Measurements from ENCODE around the gene STOM.

DNA sequence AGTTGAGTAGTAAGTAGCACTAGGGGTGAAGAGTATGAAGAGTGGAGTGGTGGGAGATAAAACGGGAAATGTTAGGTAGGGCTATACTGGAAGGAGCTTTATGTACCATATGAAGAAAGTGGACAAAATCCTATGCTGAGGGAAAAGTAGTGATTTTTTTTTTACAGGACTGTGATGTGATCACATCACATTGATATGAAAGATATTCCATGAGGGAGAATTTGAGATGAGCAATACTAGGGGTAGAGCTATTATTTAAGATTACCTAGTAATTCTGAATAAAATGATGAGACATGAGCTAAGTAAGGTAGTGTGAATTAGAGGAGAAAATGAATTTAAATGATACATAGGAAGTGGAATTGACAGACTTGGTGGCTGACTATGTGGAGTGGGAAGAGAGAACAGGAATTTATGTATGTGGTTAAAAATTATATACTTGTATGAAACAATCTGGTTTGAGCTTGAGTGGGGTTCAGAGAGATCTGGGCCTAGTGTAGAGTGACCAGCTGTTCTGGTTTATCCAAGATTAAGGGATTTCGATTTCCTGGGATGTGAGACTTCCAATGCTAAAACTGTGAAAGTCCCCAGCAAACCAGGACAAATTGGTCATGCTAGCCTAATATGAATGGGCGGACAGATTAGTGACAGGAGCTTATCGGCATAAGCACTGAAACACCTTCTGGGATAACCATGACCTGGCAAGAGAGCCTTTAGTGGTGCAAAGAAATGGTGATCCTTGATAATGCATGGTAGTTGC lies 29.3 kb upstream of the STOM start:
- TF ChIP-seq, protein P1, sequence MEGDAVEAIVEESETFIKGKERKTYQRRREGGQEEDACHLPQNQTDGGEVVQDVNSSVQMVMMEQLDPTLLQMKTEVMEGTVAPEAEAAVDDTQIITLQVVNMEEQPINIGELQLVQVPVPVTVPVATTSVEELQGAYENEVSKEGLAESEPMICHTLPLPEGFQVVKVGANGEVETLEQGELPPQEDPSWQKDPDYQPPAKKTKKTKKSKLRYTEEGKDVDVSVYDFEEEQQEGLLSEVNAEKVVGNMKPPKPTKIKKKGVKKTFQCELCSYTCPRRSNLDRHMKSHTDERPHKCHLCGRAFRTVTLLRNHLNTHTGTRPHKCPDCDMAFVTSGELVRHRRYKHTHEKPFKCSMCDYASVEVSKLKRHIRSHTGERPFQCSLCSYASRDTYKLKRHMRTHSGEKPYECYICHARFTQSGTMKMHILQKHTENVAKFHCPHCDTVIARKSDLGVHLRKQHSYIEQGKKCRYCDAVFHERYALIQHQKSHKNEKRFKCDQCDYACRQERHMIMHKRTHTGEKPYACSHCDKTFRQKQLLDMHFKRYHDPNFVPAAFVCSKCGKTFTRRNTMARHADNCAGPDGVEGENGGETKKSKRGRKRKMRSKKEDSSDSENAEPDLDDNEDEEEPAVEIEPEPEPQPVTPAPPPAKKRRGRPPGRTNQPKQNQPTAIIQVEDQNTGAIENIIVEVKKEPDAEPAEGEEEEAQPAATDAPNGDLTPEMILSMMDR (IDR thresholded peaks at IDR 0.05), result no peak
- no peak for TF ChIP-seq POLR2A (IDR thresholded peaks at IDR 0.05)

Data from body of pancreas (tissue), 4 donors.